ENCODE measurements around the gene RASGEF1B. TPM values are rescaled to one million over a fixed set of nuclear protein-coding genes. Genes with fewer than 3 reads are reported as not detected.
"Not testable (repeated sequence)": the region's sequence is repeated elsewhere in the genome, so short reads cannot be mapped to it uniquely, and the experiment has no call there.

Gene RASGEF1B
- polyA plus RNA-seq, 3 donors, result 11.2 to 12.8 (median 12.2) TPM

GRCh38 chr4:81498551-81499099 is 26.9 kb upstream of the RASGEF1B start:
- no peak for DNase-seq (ENCODE audit: low read depth in 3 of 3, low spot score in 2 of 3)

GRCh38 chr4:81498046-81498445 is 26.3 kb upstream of the RASGEF1B start:
- no peak for DNase-seq (ENCODE audit: low read depth in 3 of 3, low spot score in 2 of 3)

GRCh38 chr4:81495345-81495744 is 23.6 kb upstream of the RASGEF1B start:
- DNase-seq (ENCODE audit: low read depth in 3 of 3, low spot score in 2 of 3), result no peak

GRCh38 chr4:81494031-81494431 is 22.3 kb upstream of the RASGEF1B start:
- DNase-seq (ENCODE audit: low read depth in 3 of 3, low spot score in 2 of 3), result no peak

GRCh38 chr4:81492606-81493230 is 21.0 kb upstream of the RASGEF1B start:
- DNase-seq (ENCODE audit: low read depth in 3 of 3, low spot score in 2 of 3), result no peak

GRCh38 chr4:81491943-81492342 is 20.2 kb upstream of the RASGEF1B start:
- DNase-seq (ENCODE audit: low read depth in 3 of 3, low spot score in 2 of 3), result no peak

- DNase-seq (ENCODE audit: low read depth in 3 of 3, low spot score in 2 of 3), result no peak
These were observed 18.9 kb upstream of the RASGEF1B start for GRCh38 chr4:81490403-81491160.

- no peak for DNase-seq (ENCODE audit: low read depth in 3 of 3, low spot score in 2 of 3)
These were observed 14.8 kb upstream of the RASGEF1B start for GRCh38 chr4:81486502-81486901.

GRCh38 chr4:81485310-81485980 is 13.7 kb upstream of the RASGEF1B start:
- no peak for DNase-seq (ENCODE audit: low read depth in 3 of 3, low spot score in 2 of 3)

- no peak for DNase-seq (ENCODE audit: low read depth in 3 of 3, low spot score in 2 of 3)
These were observed 10.6 kb upstream of the RASGEF1B start for GRCh38 chr4:81482326-81482725.

GRCh38 chr4:81481151-81481550 is 9.4 kb upstream of the RASGEF1B start:
- DNase-seq (ENCODE audit: low read depth in 3 of 3, low spot score in 2 of 3), result no peak

GRCh38 chr4:81479573-81479972 is 7.9 kb upstream of the RASGEF1B start:
- DNase-seq (ENCODE audit: low read depth in 3 of 3, low spot score in 2 of 3), result not testable (repeated sequence)

GRCh38 chr4:81473331-81474265 is 1.9 kb upstream of the RASGEF1B start:
- DNase-seq (ENCODE audit: low read depth in 3 of 3, low spot score in 2 of 3), result not testable (repeated sequence)

- DNase-seq (ENCODE audit: low read depth in 3 of 3, low spot score in 2 of 3), result peak in 2 of 3 donors; percentile 56 to 66
These were observed 825 bp upstream of the RASGEF1B start for GRCh38 chr4:81472281-81473182.

GRCh38 chr4:81471298-81471587 is 464 bp downstream of the RASGEF1B start:
- peak in 2 of 3 donors; percentile 13 to 15 for DNase-seq (ENCODE audit: low read depth in 3 of 3, low spot score in 2 of 3)

GRCh38 chr4:81470456-81471297 is 1.0 kb downstream of the RASGEF1B start:
- DNase-seq (ENCODE audit: low read depth in 3 of 3, low spot score in 2 of 3), result peak; percentile 13 to 45 (median 23)

- no peak for DNase-seq (ENCODE audit: low read depth in 3 of 3, low spot score in 2 of 3)
These were observed 1.8 kb downstream of the RASGEF1B start for GRCh38 chr4:81469781-81470455.

- no peak for DNase-seq (ENCODE audit: low read depth in 3 of 3, low spot score in 2 of 3)
These were observed 3.0 kb downstream of the RASGEF1B start for GRCh38 chr4:81468678-81469077.

All from right renal cortex interstitium (tissue), 3 donors.